Measurements from ENCODE around the gene PRPF19.

DNA sequence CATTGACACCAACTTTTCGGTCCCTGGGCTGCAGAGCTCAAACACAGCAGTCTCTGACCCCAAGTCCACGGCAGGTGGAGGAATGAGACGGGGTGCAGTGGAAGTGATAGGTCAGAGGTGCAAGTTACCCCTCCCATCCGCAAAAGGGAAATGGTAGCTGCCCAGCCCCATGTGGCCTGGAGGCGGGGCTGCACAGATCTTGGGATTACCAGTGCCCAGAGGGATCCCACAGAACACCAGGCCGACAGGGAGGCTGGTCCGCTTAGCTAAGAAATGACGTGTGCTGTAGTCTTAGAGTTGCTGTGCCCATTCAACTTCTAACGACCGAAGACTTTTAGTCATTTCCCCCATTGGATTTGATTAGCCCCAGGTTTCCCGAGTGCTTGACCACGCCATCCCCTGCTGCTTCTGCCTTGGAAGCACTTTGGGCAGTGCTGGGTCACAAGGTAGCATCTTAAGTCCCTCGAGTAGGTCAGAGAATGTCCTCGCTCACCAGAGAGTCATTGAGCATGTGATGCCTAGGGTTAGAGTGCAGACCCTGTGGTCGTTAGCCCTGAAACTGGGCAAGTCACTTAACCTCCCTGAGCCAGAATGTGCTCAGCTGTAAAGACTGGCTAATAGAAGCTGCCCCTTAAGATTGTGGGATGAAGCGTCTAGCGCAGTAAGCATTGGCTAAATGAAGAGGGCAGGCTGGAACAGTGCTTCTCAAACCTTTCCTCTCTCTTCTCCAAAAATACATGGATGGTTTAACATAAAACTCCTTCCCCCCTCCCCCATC, 54.9 kb downstream of the PRPF19 start:
- TF ChIP-seq POLR2A (IDR thresholded peaks at IDR 0.05): no peak
- TF ChIP-seq, protein P1, sequence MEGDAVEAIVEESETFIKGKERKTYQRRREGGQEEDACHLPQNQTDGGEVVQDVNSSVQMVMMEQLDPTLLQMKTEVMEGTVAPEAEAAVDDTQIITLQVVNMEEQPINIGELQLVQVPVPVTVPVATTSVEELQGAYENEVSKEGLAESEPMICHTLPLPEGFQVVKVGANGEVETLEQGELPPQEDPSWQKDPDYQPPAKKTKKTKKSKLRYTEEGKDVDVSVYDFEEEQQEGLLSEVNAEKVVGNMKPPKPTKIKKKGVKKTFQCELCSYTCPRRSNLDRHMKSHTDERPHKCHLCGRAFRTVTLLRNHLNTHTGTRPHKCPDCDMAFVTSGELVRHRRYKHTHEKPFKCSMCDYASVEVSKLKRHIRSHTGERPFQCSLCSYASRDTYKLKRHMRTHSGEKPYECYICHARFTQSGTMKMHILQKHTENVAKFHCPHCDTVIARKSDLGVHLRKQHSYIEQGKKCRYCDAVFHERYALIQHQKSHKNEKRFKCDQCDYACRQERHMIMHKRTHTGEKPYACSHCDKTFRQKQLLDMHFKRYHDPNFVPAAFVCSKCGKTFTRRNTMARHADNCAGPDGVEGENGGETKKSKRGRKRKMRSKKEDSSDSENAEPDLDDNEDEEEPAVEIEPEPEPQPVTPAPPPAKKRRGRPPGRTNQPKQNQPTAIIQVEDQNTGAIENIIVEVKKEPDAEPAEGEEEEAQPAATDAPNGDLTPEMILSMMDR (IDR thresholded peaks at IDR 0.05): no peak
